ENCODE data around the gene CAAP1.

The CAAP1 gene

GRCh38 chr9:26856413-26857032 is 36.1 kb downstream of the CAAP1 start:
- ChIA-PET CTCF (interaction anchor here (0.5 to 3.6 kb wide), 25 partner anchors 9 to 1161 kb away, joined by 3 to 22 read pairs (median 4); no protein-coding TSS in a partner anchor), POLR2A (no interaction called here)
- no peaks in the 10 kb centered on the region for H3K4me1 ChIP-seq (ENCODE audit: control insufficient read depth, insufficient read depth, low read length)
- no peak overlapping the region for H3K4me3 ChIP-seq (ENCODE audit: low read depth, low read length)
- peaks cover 4 to 41% of the 10 kb centered on the region in 2 experiments; a peak in 2 of 3 replicates for H3K36me3 ChIP-seq (ENCODE audit: control insufficient read depth in 2 of 2, insufficient read depth in 1 of 2, low read length in 2 of 2)
- no peak overlapping the region for H3K27ac ChIP-seq (ENCODE audit: extremely low read depth, low read depth, low read length)
- 0 out of 2 replicates have a peak, but pooled peaks have one; percentile 21 for TF ChIP-seq CTCF (tag by site-specific recombination; IDR thresholded peaks at IDR 0.05)
- TF ChIP-seq ZNF2 (tag by site-specific recombination; IDR thresholded peaks at IDR 0.05): peak; percentile 80
- peak; percentile 58 for TF ChIP-seq ZNF654 (tag by site-specific recombination; IDR thresholded peaks at IDR 0.05; ENCODE audit: low read depth)
- no peak for TF ChIP-seq ATF2 (tag by site-specific recombination; IDR thresholded peaks at IDR 0.05; ENCODE audit: low read depth)
- no peaks in the 10 kb centered on the region for H3K9me3 ChIP-seq (ENCODE audit: control insufficient read depth, insufficient read depth, low read depth, low read length)

DNA sequence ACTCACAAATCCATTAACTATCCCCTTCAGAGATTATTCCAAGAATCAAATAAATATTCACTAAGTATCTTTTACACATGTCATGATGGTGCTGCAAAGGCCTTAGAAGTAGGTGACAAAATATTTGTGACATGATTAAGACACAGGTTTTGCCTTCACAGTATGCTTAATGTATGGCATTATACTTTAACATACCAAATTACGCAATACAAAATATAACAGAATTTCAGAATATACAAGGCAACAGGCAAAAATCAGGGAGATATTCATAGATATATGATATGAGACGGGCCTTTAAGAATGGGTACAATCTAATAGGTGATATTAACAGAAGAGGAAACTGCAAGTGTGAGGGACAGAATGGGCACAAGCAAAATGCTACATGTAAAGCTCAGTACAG is 41.6 kb downstream of the CAAP1 start:
- Histone ChIP-seq H3K4me3 (ENCODE audit: low read depth, low read length) (no peak overlapping the region), H3K4me1 (ENCODE audit: control insufficient read depth, insufficient read depth, low read length) (no peaks in the 10 kb centered on the region), H3K36me3 (ENCODE audit: control insufficient read depth in 2 of 2, insufficient read depth in 1 of 2, low read length in 2 of 2) (peaks cover 7 to 20% of the 10 kb centered on the region in 2 experiments), H3K27ac (ENCODE audit: extremely low read depth, low read depth, low read length) (no peak overlapping the region), H3K9me3 (ENCODE audit: control insufficient read depth, insufficient read depth, low read depth, low read length) (no peaks in the 10 kb centered on the region)
- TF ChIP-seq ZNF555 (tag by site-specific recombination; conservative IDR thresholded peaks at IDR 0.05): no peak
- TF ChIP-seq, protein P1, sequence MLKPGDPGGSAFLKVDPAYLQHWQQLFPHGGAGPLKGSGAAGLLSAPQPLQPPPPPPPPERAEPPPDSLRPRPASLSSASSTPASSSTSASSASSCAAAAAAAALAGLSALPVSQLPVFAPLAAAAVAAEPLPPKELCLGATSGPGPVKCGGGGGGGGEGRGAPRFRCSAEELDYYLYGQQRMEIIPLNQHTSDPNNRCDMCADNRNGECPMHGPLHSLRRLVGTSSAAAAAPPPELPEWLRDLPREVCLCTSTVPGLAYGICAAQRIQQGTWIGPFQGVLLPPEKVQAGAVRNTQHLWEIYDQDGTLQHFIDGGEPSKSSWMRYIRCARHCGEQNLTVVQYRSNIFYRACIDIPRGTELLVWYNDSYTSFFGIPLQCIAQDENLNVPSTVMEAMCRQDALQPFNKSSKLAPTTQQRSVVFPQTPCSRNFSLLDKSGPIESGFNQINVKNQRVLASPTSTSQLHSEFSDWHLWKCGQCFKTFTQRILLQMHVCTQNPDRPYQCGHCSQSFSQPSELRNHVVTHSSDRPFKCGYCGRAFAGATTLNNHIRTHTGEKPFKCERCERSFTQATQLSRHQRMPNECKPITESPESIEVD (tag by site-specific recombination; IDR thresholded peaks at IDR 0.05): no peak
- no peak for TF ChIP-seq TRIM28 (IDR thresholded peaks at IDR 0.05; ENCODE audit: borderline replicate concordance, low read length)
- no peak for TF ChIP-seq ZNF239 (tag by site-specific recombination; IDR thresholded peaks at IDR 0.05)
- TF ChIP-seq, protein P2, sequence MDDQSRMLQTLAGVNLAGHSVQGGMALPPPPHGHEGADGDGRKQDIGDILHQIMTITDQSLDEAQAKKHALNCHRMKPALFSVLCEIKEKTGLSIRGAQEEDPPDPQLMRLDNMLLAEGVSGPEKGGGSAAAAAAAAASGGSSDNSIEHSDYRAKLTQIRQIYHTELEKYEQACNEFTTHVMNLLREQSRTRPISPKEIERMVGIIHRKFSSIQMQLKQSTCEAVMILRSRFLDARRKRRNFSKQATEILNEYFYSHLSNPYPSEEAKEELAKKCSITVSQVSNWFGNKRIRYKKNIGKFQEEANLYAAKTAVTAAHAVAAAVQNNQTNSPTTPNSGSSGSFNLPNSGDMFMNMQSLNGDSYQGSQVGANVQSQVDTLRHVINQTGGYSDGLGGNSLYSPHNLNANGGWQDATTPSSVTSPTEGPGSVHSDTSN (CRISPR knock-in tag; IDR thresholded peaks at IDR 0.05): no peak
- no peak for TF ChIP-seq ZNF558 (tag by site-specific recombination; IDR thresholded peaks at IDR 0.05)
- TF ChIP-seq ZBTB44 (tag by site-specific recombination; IDR thresholded peaks at IDR 0.05): no peak
- TF ChIP-seq ZBTB1 (tag by site-specific recombination; IDR thresholded peaks at IDR 0.05): no peak
- TF ChIP-seq WT1 (tag by site-specific recombination; IDR thresholded peaks at IDR 0.05): no peak
- no peak for TF ChIP-seq ZFHX2 (tag by site-specific recombination; conservative IDR thresholded peaks at IDR 0.05)
- TF ChIP-seq, protein P3, sequence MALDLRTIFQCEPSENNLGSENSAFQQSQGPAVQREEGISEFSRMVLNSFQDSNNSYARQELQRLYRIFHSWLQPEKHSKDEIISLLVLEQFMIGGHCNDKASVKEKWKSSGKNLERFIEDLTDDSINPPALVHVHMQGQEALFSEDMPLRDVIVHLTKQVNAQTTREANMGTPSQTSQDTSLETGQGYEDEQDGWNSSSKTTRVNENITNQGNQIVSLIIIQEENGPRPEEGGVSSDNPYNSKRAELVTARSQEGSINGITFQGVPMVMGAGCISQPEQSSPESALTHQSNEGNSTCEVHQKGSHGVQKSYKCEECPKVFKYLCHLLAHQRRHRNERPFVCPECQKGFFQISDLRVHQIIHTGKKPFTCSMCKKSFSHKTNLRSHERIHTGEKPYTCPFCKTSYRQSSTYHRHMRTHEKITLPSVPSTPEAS (tag by site-specific recombination; IDR thresholded peaks at IDR 0.05): no peak
- no peak for TF ChIP-seq ZNF521 (tag by site-specific recombination; IDR thresholded peaks at IDR 0.05)
- no peak for TF ChIP-seq ZNF114 (tag by site-specific recombination; IDR thresholded peaks at IDR 0.05)
- no peak for TF ChIP-seq ZNF24 (tag by site-specific recombination; IDR thresholded peaks at IDR 0.05)
- TF ChIP-seq SCRT2 (tag by site-specific recombination; IDR thresholded peaks at IDR 0.05): no peak
- no peak for TF ChIP-seq ZNF513 (tag by site-specific recombination; IDR thresholded peaks at IDR 0.05)
- TF ChIP-seq ZNF549 (tag by site-specific recombination; IDR thresholded peaks at IDR 0.05): no peak
- no peak for TF ChIP-seq ZNF585B (tag by site-specific recombination; IDR thresholded peaks at IDR 0.05)
- no peak for TF ChIP-seq IKZF3 (tag by site-specific recombination; IDR thresholded peaks at IDR 0.05)
- TF ChIP-seq ZNF140 (tag by site-specific recombination; IDR thresholded peaks at IDR 0.05): no peak
- POLR2A ChIA-PET: no interaction called here
- CTCF ChIA-PET: interaction anchor here (0.6 kb wide), 1 partner anchor 866 kb away, joined by 3 read pairs; no protein-coding TSS in a partner anchor

Measured in HEK293 (cell line).